HCT116 (cell line): ENCODE measurements around the gene PHF10. TPM values are rescaled to one million over a fixed set of nuclear protein-coding genes. Genes with fewer than 3 reads are reported as not detected.

Experiments
- ATAC-seq: fragments of 200-7000 bp; cut with Tn5 transposase; 2 replicates; pipeline ENCODE4 v1.9.1; 2020; ENCODE audit warnings: mild to moderate bottlenecking, moderate library complexity
- BruUV-seq: library from RNA; stranded (reverse); fragments of 400-500 nt; replicated peaks from 2 replicates; lab custom pipeline; 2021; lab: Mats Ljungman, UMichigan
- CTCF ChIA-PET: fragments of 300-600 bp; sonication (Branson Sonifier 250); formaldehyde crosslinking; loops from one replicate; lab custom pipeline; 2021; ENCODE audit warnings: antibody characterized with exemption; lab: Charles Lee
- POLR2A ChIA-PET: fragments of 300-600, 350-600 bp; sonication (Branson Sonifier 250); formaldehyde crosslinking; loops from one replicate; lab custom pipeline; 2021; ENCODE audit warnings: antibody characterized with exemption; lab: Charles Lee
- RAD21 ChIA-PET, 2 experiments: fragments of 300-600 bp; sonication (Branson Sonifier 250); formaldehyde crosslinking; loops; one replicate each; lab custom pipeline; 2023; ENCODE audit warnings: low total read pairs in 2 of 2; ENCODE audit not compliant: uncharacterized antibody in 2 of 2, unreplicated experiment in 2 of 2, low non-redundant PET in 1 of 2; lab: Charles Lee
- DNase-seq: peaks from one replicate; pipeline ENCODE4 v3.0.0-alpha.2; 2010; ENCODE audit warnings: low read depth, low spot score
- H2AFZ ChIP-seq: fragments of 200-600 bp; shearing (Covaris generic), sonication (generic); 2 replicates; pipeline ENCODE4 v1.6.1; 2017; ENCODE audit warnings: low read depth, mixed run types, mixed read lengths, antibody characterized with exemption, low read length; ENCODE audit not compliant: poor library complexity, severe bottlenecking
- H3K27ac ChIP-seq: 2 replicates; pipeline ENCODE4 v1.5.1; 2012; ENCODE audit warnings: low read depth, low read length
- H3K27me3 ChIP-seq: fragments of 200-600 bp; sonication (generic); 2 replicates; pipeline ENCODE4 v1.6.1; 2016; ENCODE audit warnings: mixed run types, low read length, mixed read lengths; ENCODE audit not compliant: insufficient read depth
- H3K36me3 ChIP-seq, 2 experiments: fragments of 200-500 bp in 1 of 2; fragments of 200-600 bp in 1 of 2; sonication (Bioruptor generic) in 1 of 2; sonication (generic) in 1 of 2; 2 replicates each; pipeline versions ENCODE4 v1.5.1 to v1.6.1; 2014 to 2016; ENCODE audit warnings: low read length in 2 of 2, inconsistent platforms in 1 of 2, mixed read lengths in 1 of 2, mixed run types in 1 of 2; ENCODE audit not compliant: insufficient read depth in 2 of 2, control insufficient read depth in 1 of 2
- H3K4me1 ChIP-seq, 2 experiments: fragments of 200-600 bp in 1 of 2; sonication (generic) in 1 of 2; 2 replicates each; pipeline versions ENCODE4 v1.5.1 to v1.6.1; 2012 to 2017; ENCODE audit warnings: low read length in 2 of 2, inconsistent platforms in 1 of 2, mild to moderate bottlenecking in 1 of 2, mixed read lengths in 1 of 2, mixed run types in 1 of 2, moderate library complexity in 1 of 2; ENCODE audit not compliant: insufficient read depth in 2 of 2, control insufficient read depth in 1 of 2
- H3K4me2 ChIP-seq: fragments of 200-600 bp; sonication (generic); 2 replicates; pipeline ENCODE4 v1.6.1; 2017; ENCODE audit warnings: mixed run types, low read length, mixed read lengths
- H3K4me3 ChIP-seq, 2 experiments: fragments of 200-600 bp in 1 of 2; sonication (generic) in 1 of 2; replicated peaks in 1 of 2; 2 replicates each; pipeline ENCODE4 v1.5.1; 2011 to 2016; ENCODE audit warnings: low read length in 2 of 2, control low read depth in 1 of 2, low read depth in 1 of 2, mild to moderate bottlenecking in 1 of 2, mixed read lengths in 1 of 2, mixed run types in 1 of 2
- H3K79me2 ChIP-seq: fragments of 200-600 bp; sonication (generic); 2 replicates; pipeline ENCODE4 v1.6.1; 2017; ENCODE audit warnings: mild to moderate bottlenecking, mixed run types, low read length, moderate library complexity, mixed read lengths; ENCODE audit not compliant: insufficient read depth
- H3K9ac ChIP-seq: fragments of 200-600 bp; sonication (generic); 2 replicates; pipeline ENCODE4 v1.6.1; 2016; ENCODE audit warnings: low read length, mixed read lengths
- H3K9me2 ChIP-seq: fragments of 200-600 bp; sonication (generic), shearing (Covaris generic); 2 replicates; pipeline ENCODE4 v1.6.1; 2017; ENCODE audit warnings: mixed run types, mild to moderate bottlenecking, moderate library complexity; ENCODE audit not compliant: insufficient read depth
- H3K9me3 ChIP-seq, 2 experiments: fragments of 200-500 bp in 1 of 2; fragments of 200-600 bp in 1 of 2; sonication (Bioruptor generic) in 1 of 2; sonication (generic) in 1 of 2; 2 replicates each; pipeline ENCODE4 v1.6.1; 2014 to 2017; ENCODE audit warnings: low read length in 2 of 2, mixed read lengths in 2 of 2, inconsistent platforms in 1 of 2, low read depth in 1 of 2, mild to moderate bottlenecking in 1 of 2, mixed run types in 1 of 2, moderate library complexity in 1 of 2; ENCODE audit not compliant: control insufficient read depth in 1 of 2, insufficient read depth in 1 of 2
- H4K20me1 ChIP-seq: fragments of 200-600 bp; sonication (generic), shearing (Covaris generic); 2 replicates; pipeline ENCODE4 v1.6.1; 2017; ENCODE audit warnings: mixed run types, mild to moderate bottlenecking, moderate library complexity; ENCODE audit not compliant: insufficient read depth
- CBX3 ChIP-seq: IDR thresholded peaks from 2 replicates; pipeline ENCODE4 v1.6.1; 2012; ENCODE audit warnings: low read depth
- CEBPB ChIP-seq: IDR thresholded peaks from 2 replicates; pipeline ENCODE4 v1.6.1; 2012; ENCODE audit warnings: low read depth
- EGR1 ChIP-seq: IDR thresholded peaks from 2 replicates; pipeline ENCODE4 v1.6.1; 2012; ENCODE audit warnings: low read depth
- ELF1 ChIP-seq: IDR thresholded peaks from 2 replicates; pipeline ENCODE4 v1.6.1; 2012; ENCODE audit warnings: low read depth, borderline replicate concordance
- EZH2 ChIP-seq: fragments of 200-600 bp; sonication (generic); IDR thresholded peaks from 2 replicates; pipeline ENCODE4 v1.6.1; 2017; ENCODE audit warnings: antibody characterized with exemption, mixed run types
- EZH2phosphoT487 ChIP-seq: fragments of 200-600 bp; IDR thresholded peaks from 2 replicates; pipeline ENCODE4 v1.6.1; 2018; ENCODE audit warnings: antibody characterized with exemption, borderline replicate concordance
- FOSL1 ChIP-seq: IDR thresholded peaks from 2 replicates; pipeline ENCODE4 v1.6.1; 2012; ENCODE audit warnings: low read depth
- JUND ChIP-seq: IDR thresholded peaks from 2 replicates; pipeline ENCODE4 v1.6.1; 2012
- POLR2AphosphoS5 ChIP-seq: IDR thresholded peaks from 2 replicates; pipeline ENCODE4 v1.6.1; 2011; ENCODE audit warnings: mild to moderate bottlenecking, low read depth, low read length, moderate library complexity
- RAD21 ChIP-seq: IDR thresholded peaks from 2 replicates; pipeline ENCODE4 v1.6.1; 2012; ENCODE audit warnings: low read depth, mild to moderate bottlenecking
- SIN3A ChIP-seq: IDR thresholded peaks from 2 replicates; pipeline ENCODE4 v1.6.1; 2012; ENCODE audit warnings: low read depth
- SP1 ChIP-seq: IDR thresholded peaks from 2 replicates; pipeline ENCODE4 v1.6.1; 2012; ENCODE audit warnings: low read depth
- SRF ChIP-seq: IDR thresholded peaks from 2 replicates; pipeline ENCODE4 v1.6.1; 2012; ENCODE audit warnings: low read depth
- YY1 ChIP-seq: IDR thresholded peaks from 2 replicates; pipeline ENCODE4 v1.6.1; 2011; ENCODE audit warnings: low read length, low read depth, moderate library complexity, mild to moderate bottlenecking; ENCODE audit not compliant: insufficient replicate concordance; ENCODE audit errors: extremely low read depth
- ZNF274 ChIP-seq: fragments of 200-500 bp; sonication (Bioruptor generic); IDR thresholded peaks from 2 replicates; pipeline ENCODE4 v1.6.1; 2014; ENCODE audit warnings: mild to moderate bottlenecking, low read depth, low read length, inconsistent platforms
- intact Hi-C: fragments of 100-400 bp; cut with micrococcal nuclease; formaldehyde crosslinking; loops from 2 replicates; pipeline ENCODE4 v1.10.0; 2022
- total RNA-seq: library from RNA; stranded (reverse); gene quantifications from one replicate; pipeline ENCODE4 v1.2.1, GENCODE V29; 2021; ENCODE audit not compliant: unreplicated experiment
- TF ChIP-seq, protein P1 (sequence below): IDR thresholded peaks from 2 replicates; pipeline ENCODE4 v1.6.1; 2011; ENCODE audit warnings: mild to moderate bottlenecking, low read length, moderate library complexity; ENCODE audit not compliant: insufficient replicate concordance; ENCODE audit errors: extremely low read depth
- TF ChIP-seq, protein P2 (sequence below): IDR thresholded peaks from 2 replicates; pipeline ENCODE4 v1.6.1; 2012; ENCODE audit warnings: low read depth
- TF ChIP-seq, protein P3 (sequence below): IDR thresholded peaks from 2 replicates; pipeline ENCODE4 v1.6.1; 2012
- TF ChIP-seq, protein P4 (sequence below), 3 experiments: fragments of 200-600 bp in 1 of 3; sonication (generic) in 1 of 3; IDR thresholded peaks in 2 of 3; conservative IDR thresholded peaks in 1 of 3; 2 replicates each; pipeline ENCODE4 v1.5.1; 2012 to 2017; ENCODE audit warnings: low read depth in 2 of 3, low read length in 2 of 3, antibody characterized with exemption in 1 of 3, borderline replicate concordance in 1 of 3, control low read depth in 1 of 3, mild to moderate bottlenecking in 1 of 3, mixed read lengths in 1 of 3, mixed run types in 1 of 3, moderate library complexity in 1 of 3; ENCODE audit not compliant: insufficient read depth in 1 of 3
- TF ChIP-seq, protein P5 (sequence below): IDR thresholded peaks from 2 replicates; pipeline ENCODE4 v1.6.1; 2012

Gene PHF10
- total RNA-seq, 1 experiment from 2014 or later: 45.5 TPM

DNA sequence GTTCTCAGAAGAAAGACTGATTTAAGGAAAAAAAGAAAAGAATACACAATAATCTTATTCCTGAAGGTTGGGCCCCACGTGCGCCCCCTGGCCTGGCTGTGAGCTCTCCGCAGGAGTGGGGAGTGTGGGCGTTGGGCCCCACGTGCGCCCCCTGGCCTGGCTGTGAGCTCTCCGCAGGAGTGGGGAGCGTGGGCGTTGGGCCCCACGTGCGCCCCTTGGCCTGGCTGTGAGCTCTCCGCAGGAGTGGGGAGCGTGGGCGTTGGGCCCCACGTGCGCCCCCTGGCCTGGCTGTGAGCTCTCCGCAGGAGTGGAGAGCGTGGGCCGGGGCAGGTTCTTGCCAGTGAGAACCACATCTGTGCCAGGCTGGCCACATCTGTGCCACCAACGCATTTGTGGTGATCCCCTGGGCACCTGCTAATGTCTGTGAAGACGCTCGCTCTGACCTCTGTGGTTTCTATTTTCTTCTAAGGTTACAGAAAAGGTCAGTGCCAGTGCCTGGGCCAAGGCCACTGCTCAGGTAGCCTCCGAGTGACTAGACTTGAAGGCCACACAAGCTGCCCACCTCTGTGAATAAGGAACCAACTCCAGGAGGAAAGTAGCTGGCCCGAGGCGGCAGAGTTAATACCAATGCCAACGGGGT is 63.4 kb downstream of the PHF10 start:
- H3K9me3 ChIP-seq: no peaks in the 10 kb centered on the region
- ChIA-PET RAD21 (no interaction called here), CTCF (no interaction called here), POLR2A (no interaction called here)
- peaks cover 21 to 30% of the 10 kb centered on the region in 2 experiments; a peak in 3 of 4 replicates for H3K36me3 ChIP-seq
- no peak overlapping the region for H3K4me2 ChIP-seq
- H3K4me3 ChIP-seq: no peak overlapping the region
- no TSS peak for BruUV-seq
- H4K20me1 ChIP-seq: no peaks in the 10 kb centered on the region
- H2AFZ ChIP-seq: no peak overlapping the region
- H3K9ac ChIP-seq: no peak overlapping the region
- DNase-seq (no peak), ATAC-seq (no peak)
- H3K27me3 ChIP-seq: no peaks in the 10 kb centered on the region
- H3K9me2 ChIP-seq: no peaks in the 10 kb centered on the region
- H3K4me1 ChIP-seq: no peaks in the 10 kb centered on the region
- H3K27ac ChIP-seq: no peak overlapping the region
- intact Hi-C loops: no loop called here
- TF ChIP-seq SRF (no peak), EZH2phosphoT487 (no peak), EZH2 (no peak), YY1 (no peak), FOSL1 (no peak), CBX3 (no peak), CEBPB (no peak), EGR1 (no peak), SIN3A (no peak), RAD21 (no peak), ELF1 (no peak), POLR2AphosphoS5 (no peak), SP1 (no peak), ZNF274 (no peak), JUND (no peak)
- TF ChIP-seq, protein P1, sequence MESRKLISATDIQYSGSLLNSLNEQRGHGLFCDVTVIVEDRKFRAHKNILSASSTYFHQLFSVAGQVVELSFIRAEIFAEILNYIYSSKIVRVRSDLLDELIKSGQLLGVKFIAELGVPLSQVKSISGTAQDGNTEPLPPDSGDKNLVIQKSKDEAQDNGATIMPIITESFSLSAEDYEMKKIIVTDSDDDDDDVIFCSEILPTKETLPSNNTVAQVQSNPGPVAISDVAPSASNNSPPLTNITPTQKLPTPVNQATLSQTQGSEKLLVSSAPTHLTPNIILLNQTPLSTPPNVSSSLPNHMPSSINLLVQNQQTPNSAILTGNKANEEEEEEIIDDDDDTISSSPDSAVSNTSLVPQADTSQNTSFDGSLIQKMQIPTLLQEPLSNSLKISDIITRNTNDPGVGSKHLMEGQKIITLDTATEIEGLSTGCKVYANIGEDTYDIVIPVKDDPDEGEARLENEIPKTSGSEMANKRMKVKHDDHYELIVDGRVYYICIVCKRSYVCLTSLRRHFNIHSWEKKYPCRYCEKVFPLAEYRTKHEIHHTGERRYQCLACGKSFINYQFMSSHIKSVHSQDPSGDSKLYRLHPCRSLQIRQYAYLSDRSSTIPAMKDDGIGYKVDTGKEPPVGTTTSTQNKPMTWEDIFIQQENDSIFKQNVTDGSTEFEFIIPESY: no peak
- TF ChIP-seq, protein P2, sequence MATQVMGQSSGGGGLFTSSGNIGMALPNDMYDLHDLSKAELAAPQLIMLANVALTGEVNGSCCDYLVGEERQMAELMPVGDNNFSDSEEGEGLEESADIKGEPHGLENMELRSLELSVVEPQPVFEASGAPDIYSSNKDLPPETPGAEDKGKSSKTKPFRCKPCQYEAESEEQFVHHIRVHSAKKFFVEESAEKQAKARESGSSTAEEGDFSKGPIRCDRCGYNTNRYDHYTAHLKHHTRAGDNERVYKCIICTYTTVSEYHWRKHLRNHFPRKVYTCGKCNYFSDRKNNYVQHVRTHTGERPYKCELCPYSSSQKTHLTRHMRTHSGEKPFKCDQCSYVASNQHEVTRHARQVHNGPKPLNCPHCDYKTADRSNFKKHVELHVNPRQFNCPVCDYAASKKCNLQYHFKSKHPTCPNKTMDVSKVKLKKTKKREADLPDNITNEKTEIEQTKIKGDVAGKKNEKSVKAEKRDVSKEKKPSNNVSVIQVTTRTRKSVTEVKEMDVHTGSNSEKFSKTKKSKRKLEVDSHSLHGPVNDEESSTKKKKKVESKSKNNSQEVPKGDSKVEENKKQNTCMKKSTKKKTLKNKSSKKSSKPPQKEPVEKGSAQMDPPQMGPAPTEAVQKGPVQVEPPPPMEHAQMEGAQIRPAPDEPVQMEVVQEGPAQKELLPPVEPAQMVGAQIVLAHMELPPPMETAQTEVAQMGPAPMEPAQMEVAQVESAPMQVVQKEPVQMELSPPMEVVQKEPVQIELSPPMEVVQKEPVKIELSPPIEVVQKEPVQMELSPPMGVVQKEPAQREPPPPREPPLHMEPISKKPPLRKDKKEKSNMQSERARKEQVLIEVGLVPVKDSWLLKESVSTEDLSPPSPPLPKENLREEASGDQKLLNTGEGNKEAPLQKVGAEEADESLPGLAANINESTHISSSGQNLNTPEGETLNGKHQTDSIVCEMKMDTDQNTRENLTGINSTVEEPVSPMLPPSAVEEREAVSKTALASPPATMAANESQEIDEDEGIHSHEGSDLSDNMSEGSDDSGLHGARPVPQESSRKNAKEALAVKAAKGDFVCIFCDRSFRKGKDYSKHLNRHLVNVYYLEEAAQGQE: no peak
- TF ChIP-seq, protein P3, sequence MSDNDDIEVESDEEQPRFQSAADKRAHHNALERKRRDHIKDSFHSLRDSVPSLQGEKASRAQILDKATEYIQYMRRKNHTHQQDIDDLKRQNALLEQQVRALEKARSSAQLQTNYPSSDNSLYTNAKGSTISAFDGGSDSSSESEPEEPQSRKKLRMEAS: no peak
- TF ChIP-seq, protein P4, sequence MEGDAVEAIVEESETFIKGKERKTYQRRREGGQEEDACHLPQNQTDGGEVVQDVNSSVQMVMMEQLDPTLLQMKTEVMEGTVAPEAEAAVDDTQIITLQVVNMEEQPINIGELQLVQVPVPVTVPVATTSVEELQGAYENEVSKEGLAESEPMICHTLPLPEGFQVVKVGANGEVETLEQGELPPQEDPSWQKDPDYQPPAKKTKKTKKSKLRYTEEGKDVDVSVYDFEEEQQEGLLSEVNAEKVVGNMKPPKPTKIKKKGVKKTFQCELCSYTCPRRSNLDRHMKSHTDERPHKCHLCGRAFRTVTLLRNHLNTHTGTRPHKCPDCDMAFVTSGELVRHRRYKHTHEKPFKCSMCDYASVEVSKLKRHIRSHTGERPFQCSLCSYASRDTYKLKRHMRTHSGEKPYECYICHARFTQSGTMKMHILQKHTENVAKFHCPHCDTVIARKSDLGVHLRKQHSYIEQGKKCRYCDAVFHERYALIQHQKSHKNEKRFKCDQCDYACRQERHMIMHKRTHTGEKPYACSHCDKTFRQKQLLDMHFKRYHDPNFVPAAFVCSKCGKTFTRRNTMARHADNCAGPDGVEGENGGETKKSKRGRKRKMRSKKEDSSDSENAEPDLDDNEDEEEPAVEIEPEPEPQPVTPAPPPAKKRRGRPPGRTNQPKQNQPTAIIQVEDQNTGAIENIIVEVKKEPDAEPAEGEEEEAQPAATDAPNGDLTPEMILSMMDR (IDR thresholded peaks at IDR 0.05 in 2 of 3, conservative IDR thresholded peaks at IDR 0.05 in 1 of 3; ENCODE audit: borderline replicate concordance in 1 of 3, insufficient read depth in 1 of 3, low read depth in 2 of 3, low read length in 2 of 3): no peak
- TF ChIP-seq, protein P5, sequence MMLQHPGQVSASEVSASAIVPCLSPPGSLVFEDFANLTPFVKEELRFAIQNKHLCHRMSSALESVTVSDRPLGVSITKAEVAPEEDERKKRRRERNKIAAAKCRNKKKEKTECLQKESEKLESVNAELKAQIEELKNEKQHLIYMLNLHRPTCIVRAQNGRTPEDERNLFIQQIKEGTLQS: no peak
- TF ChIP-seq, all 23 proteins: peak for 0
- H3K79me2 ChIP-seq: no peaks in the 10 kb centered on the region
